HG02970 (cell line): ENCODE measurements around the gene INSYN2A.

Source experiments
- ATAC-seq: cut with Tn5 transposase; IDR thresholded peaks from one replicate; pipeline ENCODE4 v1.9.1; 2021; ENCODE audit warnings: mild to moderate bottlenecking, moderate library complexity, moderate number of reproducible peaks; ENCODE audit not compliant: unreplicated experiment, low FRiP score

The INSYN2A gene

DNA sequence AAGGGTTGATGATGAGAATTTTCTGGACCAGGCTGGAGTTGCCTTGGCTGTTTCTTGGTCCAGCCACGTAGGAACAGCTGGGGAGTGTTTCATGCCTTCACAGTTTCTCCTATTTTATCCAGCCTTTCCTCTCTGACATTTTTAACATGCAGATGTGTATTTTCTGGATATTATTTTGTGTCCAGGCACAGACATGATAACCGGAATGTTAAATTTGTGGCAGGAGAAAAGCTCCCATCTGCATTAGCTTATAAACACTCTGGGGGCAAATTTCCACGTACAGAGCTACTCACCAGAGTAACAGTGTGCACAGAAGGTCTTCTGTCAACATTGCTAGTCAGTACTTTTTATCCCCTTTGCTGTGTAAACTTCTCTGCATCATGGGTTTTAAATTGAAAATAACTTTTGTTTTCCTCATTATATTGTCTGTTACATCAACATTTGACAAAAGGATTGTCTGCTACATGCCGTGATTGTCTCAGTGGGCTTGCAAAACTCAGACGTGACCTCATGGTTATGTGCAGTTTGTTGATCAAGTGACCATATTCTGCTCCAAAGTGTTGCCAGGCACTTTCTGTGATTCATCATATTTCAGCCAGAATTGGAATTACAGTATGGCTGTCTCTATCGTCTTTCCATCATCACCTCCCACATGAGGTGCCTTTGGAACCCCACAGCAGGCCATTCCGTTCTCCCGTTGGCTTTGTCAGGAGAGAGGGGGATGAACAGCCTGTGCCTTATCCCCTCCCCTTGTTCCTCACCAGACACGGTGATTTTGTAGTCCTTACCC is 41.4 kb downstream of the INSYN2A start:
- no peak for ATAC-seq

DNA sequence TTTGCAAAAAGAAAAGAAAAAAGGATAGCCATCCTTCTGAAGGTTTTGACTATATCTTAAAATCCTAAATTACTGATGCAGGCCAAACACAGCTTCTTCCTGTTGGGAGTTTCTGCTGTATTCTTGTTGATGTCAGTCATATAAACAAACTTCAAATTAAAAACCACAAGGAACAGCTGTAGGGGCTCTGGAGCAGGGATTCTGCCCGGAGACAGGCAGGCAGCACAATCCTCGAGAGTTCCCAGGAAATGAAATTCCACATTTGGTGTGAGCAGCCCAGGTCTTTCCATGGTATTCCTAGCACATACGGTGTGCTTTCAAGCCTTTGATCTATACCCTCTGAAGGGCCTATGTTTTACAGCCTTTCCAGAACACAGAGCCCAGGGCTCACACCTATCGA is 43.2 kb downstream of the INSYN2A start:
- ATAC-seq = no peak

- ATAC-seq = no peak
Measured at GRCh38 chr10:127151981-127152699, 44.3 kb downstream of the INSYN2A start.

- ATAC-seq = no peak
Measured at GRCh38 chr10:127151541-127151940, 44.9 kb downstream of the INSYN2A start.

DNA sequence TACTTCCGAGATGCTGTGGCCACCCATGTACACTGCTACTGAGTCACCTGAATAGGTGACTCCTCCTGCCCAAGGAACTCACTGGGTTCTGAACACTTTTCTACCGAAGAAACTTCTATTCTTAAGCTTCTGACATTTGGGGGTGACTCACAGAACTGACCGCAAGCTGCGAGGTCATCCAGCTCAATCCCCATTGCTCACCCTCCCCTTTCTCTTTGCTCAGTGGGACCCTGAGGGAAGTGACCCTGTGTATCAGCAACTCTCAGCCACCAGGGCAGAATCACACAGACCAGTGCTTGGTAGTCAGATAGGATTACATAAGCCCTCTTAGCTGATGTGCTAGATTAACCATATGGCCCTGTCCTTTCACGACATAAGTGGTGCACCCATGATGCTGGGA is 46.3 kb downstream of the INSYN2A start:
- no peak for ATAC-seq

DNA sequence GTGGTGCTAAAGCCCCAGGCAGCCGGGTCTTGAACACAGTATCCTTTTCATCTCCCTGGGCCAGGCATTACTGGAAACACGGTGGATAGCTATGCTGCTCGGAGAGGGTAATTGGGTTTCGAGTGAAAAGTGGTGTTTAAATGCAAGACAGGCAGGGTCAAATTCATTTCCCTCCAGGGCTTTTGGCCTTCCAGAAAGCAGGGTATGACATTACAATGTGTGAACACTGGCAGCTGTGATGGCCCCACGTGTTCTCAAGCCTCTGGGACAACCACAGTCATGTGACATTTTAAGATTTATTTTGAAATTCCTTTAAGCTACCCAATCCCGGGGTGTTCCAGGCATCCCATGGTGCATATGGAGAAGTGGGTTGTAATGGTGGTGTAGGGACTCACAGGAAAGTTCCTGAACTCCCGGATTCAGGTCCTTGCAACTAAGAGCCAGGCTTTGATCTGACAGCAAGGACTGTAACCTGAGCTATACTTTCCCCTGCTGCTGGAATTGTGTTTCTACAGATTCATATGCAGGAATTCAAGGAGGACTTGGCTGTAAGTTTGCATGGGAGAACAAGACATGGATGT is 46.8 kb downstream of the INSYN2A start:
- ATAC-seq = no peak

DNA sequence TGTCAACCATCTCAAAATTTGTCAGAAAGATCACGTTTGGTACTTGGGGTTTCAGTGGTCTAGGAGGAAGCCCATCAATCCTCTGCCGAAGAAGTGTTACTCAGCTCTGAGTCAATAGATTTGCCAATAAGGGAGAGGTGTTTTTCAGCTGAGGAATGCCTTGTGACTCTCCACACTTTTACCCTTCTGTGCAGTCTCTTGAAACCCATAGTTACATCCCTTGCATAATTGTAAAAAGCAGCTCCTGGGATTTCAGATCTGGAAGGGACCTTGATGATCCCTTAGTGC is 47.5 kb downstream of the INSYN2A start:
- ATAC-seq = no peak

GRCh38 chr10:127148066-127148932 is 48.1 kb downstream of the INSYN2A start:
- ATAC-seq = no peak

DNA sequence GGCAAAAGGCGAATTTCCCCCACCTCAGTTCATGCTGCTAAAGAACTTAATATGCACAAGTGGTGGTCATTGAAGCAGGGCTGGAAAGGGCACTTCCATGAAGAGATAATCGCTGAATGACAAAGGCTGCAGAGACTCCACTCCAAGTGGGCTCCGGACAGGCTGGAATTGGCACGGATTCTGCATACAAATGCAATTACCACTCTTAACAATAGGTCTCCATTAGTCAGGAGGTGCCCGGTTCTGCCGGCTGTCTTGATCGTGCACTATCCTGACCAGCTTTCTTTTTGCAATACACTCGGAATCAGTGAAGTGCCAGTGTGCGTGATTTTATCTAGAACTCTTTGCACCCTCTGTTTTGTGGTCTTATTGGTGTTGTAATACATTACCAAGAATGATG is 49.7 kb downstream of the INSYN2A start:
- ATAC-seq = no peak
